CD4-positive, alpha-beta T cell (primary cell): ENCODE data around the gene SEMA4D. TPM values are rescaled to one million over a fixed set of nuclear protein-coding genes. Genes with fewer than 3 reads are reported as not detected.

Experiments
- ATAC-seq: fragments of 200-7000 bp; cut with Tn5 transposase; one replicate; pipeline ENCODE4 v1.10.0; 2022; ENCODE audit warnings: mild to moderate bottlenecking; ENCODE audit not compliant: poor library complexity
- CTCF ChIA-PET: fragments of 350-600 bp; sonication (Branson Sonifier 250); formaldehyde crosslinking; loops from one replicate; lab custom pipeline; 2021; ENCODE audit warnings: antibody characterized with exemption, inconsistent platforms; lab: Charles Lee
- POLR2A ChIA-PET: fragments of 350-600 bp; sonication (Branson Sonifier 250); formaldehyde crosslinking; loops from one replicate; lab custom pipeline; 2021; ENCODE audit warnings: antibody characterized with exemption, inconsistent platforms; lab: Charles Lee
- DNase-seq, 14 experiments: peaks; one replicate each; pipeline ENCODE4 v3.0.0-alpha.2; 2013 to 2020; ENCODE audit warnings: mixed read lengths in 2 of 14
- H3K27ac ChIP-seq, 2 donors: one replicate each; pipeline versions ENCODE4 v1.5.1 to v1.7.0; 2013; ENCODE audit warnings: low read length in 2 of 2, low read depth in 1 of 2, mild to moderate bottlenecking in 1 of 2
- H3K27me3 ChIP-seq, 2 experiments: 1 replicate in 1 of 2; 2 replicates in 1 of 2; pipeline versions ENCODE4 v1.6.1 to v1.7.0; 2013; ENCODE audit warnings: low read length in 2 of 2, control low read depth in 1 of 2, mild to moderate bottlenecking in 1 of 2, moderate library complexity in 1 of 2; ENCODE audit not compliant: insufficient read depth in 2 of 2, control insufficient read depth in 1 of 2
- H3K36me3 ChIP-seq: one replicate; pipeline ENCODE4 v1.6.1; 2013; ENCODE audit warnings: low read length, control low read depth; ENCODE audit not compliant: insufficient read depth
- H3K4me1 ChIP-seq: one replicate; pipeline ENCODE4 v1.6.1; 2013; ENCODE audit warnings: low read length, control low read depth; ENCODE audit not compliant: insufficient read depth
- H3K4me3 ChIP-seq: one replicate; pipeline ENCODE4 v1.5.1; 2013; ENCODE audit warnings: mild to moderate bottlenecking, low read length, moderate library complexity
- H3K9me3 ChIP-seq, 2 experiments: 1 replicate in 1 of 2; 2 replicates in 1 of 2; pipeline versions ENCODE4 v1.6.1 to v1.7.0; 2013; ENCODE audit warnings: low read length in 2 of 2, mild to moderate bottlenecking in 2 of 2, control low read depth in 1 of 2, moderate library complexity in 1 of 2; ENCODE audit not compliant: control insufficient read depth in 1 of 2, insufficient read depth in 1 of 2
- H3K27ac Mint-ChIP-seq: one replicate; pipeline ENCODE4 v1.8.0; 2020; ENCODE audit warnings: mixed read lengths
- H3K27me3 Mint-ChIP-seq: one replicate; pipeline ENCODE4 v1.8.0; 2021; ENCODE audit warnings: mixed read lengths
- H3K36me3 Mint-ChIP-seq: one replicate; pipeline ENCODE4 v1.8.0; 2021; ENCODE audit warnings: low read depth, mixed read lengths
- H3K4me1 Mint-ChIP-seq: one replicate; pipeline ENCODE4 v1.8.0; 2021; ENCODE audit warnings: low read depth, mixed read lengths
- H3K4me3 Mint-ChIP-seq: one replicate; pipeline ENCODE4 v1.8.0; 2020; ENCODE audit warnings: mild to moderate bottlenecking, mixed read lengths
- H3K9me3 Mint-ChIP-seq: one replicate; pipeline ENCODE4 v1.8.0; 2020; ENCODE audit warnings: mixed read lengths
- intact Hi-C, 2 experiments: fragments of 100-400 bp; cut with DNase I in 1 of 2; cut with micrococcal nuclease in 1 of 2; formaldehyde crosslinking; loops; one replicate each; pipeline versions ENCODE4 v1.15.1 to v1.9.0; 2023 to 2025; cut with DNase I, micrococcal nuclease
- total RNA-seq, 174 experiments: library from RNA in 2 of 174; stranded (reverse) in 2 of 174; gene quantifications; one replicate each; pipeline ENCODE4 v1.2.3 and lab custom pipeline; 2021 to 2026
- TF ChIP-seq, protein P1 (sequence below): fragments of 200-600 bp; IDR thresholded peaks from one replicate; pipeline ENCODE4 v1.8.0; 2022; ENCODE audit warnings: antibody characterized with exemption, mild to moderate bottlenecking

Gene SEMA4D
- total RNA-seq, 2 experiments from 2014 or later = 399 to 430 TPM

DNA sequence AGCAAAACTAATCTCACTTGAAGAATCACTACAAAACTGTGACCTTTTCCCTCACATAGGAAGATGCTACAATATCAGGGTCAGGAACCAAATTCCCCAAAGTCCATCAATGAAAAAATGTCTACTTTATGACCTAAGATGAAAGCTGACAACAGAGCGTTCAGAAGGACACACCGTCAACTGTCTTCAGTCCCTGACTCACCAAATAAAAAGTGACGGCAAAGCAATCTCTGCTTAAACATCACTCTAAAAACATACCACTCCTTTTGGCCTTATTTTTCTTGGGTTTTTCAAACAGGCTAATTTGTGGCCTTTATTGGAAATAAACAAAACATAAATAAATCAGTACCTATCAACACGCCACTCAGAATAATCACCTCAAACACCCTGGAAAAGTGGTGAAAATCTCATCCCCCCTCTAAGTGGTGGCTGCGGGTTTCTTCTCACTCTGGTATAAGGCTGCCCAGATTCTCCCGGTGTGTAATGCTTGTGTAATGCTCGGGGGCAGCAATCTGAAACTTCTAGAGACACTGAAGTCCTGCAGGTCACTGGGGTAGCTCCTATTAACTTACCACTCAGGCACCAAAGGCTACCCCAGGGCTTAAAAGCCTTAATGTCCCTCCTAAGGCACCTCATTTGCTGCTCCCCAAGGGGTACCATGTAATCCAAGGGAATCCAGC is 29.5 kb downstream of the SEMA4D start:
- intact Hi-C loops = no loop called here
- H3K9me3 ChIP-seq = no peaks in the 10 kb centered on the region
- H3K4me3 ChIP-seq = peak overlapping the region; percentile 25
- Mint-ChIP-seq H3K4me3 (peak overlapping the region; percentile 76), H3K9me3 (no peaks in the 10 kb centered on the region), H3K27me3 (no peaks in the 10 kb centered on the region), H3K36me3 (peaks cover 87% of the 10 kb centered on the region), H3K27ac (peak overlapping the region; percentile 96), H3K4me1 (peaks cover 96% of the 10 kb centered on the region)
- peak in 1 of 14 experiments; percentile 46 for DNase-seq
- no peak for ATAC-seq
- peak overlapping the region; percentile 80 to 84 for H3K27ac ChIP-seq
- ChIA-PET POLR2A (interaction anchor here (1.0 to 4.3 kb wide), 9 partner anchors 10 to 80 kb away, joined by 3 to 23 read pairs (median 5); no protein-coding TSS in a partner anchor), CTCF (interaction anchor here (2.4 to 5.8 kb wide), 2 partner anchors 39 to 80 kb away, joined by 9 to 25 read pairs; no protein-coding TSS in a partner anchor)
- H3K4me1 ChIP-seq = peaks cover 93% of the 10 kb centered on the region
- H3K27me3 ChIP-seq = no peaks in the 10 kb centered on the region
- TF ChIP-seq, protein P1, sequence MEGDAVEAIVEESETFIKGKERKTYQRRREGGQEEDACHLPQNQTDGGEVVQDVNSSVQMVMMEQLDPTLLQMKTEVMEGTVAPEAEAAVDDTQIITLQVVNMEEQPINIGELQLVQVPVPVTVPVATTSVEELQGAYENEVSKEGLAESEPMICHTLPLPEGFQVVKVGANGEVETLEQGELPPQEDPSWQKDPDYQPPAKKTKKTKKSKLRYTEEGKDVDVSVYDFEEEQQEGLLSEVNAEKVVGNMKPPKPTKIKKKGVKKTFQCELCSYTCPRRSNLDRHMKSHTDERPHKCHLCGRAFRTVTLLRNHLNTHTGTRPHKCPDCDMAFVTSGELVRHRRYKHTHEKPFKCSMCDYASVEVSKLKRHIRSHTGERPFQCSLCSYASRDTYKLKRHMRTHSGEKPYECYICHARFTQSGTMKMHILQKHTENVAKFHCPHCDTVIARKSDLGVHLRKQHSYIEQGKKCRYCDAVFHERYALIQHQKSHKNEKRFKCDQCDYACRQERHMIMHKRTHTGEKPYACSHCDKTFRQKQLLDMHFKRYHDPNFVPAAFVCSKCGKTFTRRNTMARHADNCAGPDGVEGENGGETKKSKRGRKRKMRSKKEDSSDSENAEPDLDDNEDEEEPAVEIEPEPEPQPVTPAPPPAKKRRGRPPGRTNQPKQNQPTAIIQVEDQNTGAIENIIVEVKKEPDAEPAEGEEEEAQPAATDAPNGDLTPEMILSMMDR = no peak
- H3K36me3 ChIP-seq = peaks cover 34% of the 10 kb centered on the region

DNA sequence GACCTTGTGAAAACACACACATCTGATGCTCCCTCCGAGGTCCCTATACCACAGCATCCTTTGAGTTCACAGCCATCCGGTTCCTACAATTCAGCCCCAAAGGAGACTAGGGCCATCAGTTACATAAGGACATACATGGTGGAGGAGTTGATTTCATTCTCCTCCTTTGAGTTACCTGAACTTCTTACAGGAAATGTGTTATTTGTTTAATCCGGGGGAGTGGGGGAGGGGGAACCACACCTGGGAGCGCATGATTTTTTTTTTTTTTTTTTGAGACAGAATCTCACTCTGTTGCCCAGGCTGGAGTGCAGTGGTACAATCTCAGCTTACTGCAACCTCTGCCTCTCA is 30.7 kb downstream of the SEMA4D start:
- POLR2A ChIA-PET = interaction anchor here (0.9 to 4.3 kb wide), 11 partner anchors 11 to 81 kb away, joined by 3 to 23 read pairs (median 7); no protein-coding TSS in a partner anchor
- peak in 4 of 14 experiments; percentile 64 to 73 (median 70) for DNase-seq
- peak overlapping the region; percentile 12 for H3K4me3 ChIP-seq

More for the DNA sequence above, 30.7 kb downstream of the SEMA4D start:
- Mint-ChIP-seq H3K9me3 (no peaks in the 10 kb centered on the region), H3K27ac (peak overlapping the region; percentile 96), H3K36me3 (peaks cover 84% of the 10 kb centered on the region), H3K27me3 (no peaks in the 10 kb centered on the region), H3K4me3 (peak overlapping the region; percentile 76), H3K4me1 (peaks cover 97% of the 10 kb centered on the region)
- Histone ChIP-seq H3K27ac (peak overlapping the region; percentile 64 to 84), H3K9me3 (no peaks in the 10 kb centered on the region), H3K4me1 (peaks cover 93% of the 10 kb centered on the region), H3K36me3 (peaks cover 30% of the 10 kb centered on the region), H3K27me3 (no peaks in the 10 kb centered on the region)
- peak; percentile 21 for ATAC-seq
- TF ChIP-seq, protein P1 = no peak
- intact Hi-C loops = loop anchor here in 1 of 2 experiments (2.0 kb wide), 1 partner anchor 14 kb away; no protein-coding TSS in a partner anchor
- CTCF ChIA-PET = interaction anchor here (0.6 to 5.8 kb wide), 4 partner anchors 15 to 82 kb away, joined by 3 to 25 read pairs (median 6); no protein-coding TSS in a partner anchor
